ENCODE results near the gene CENPX.

- TF ChIP-seq, protein P1, sequence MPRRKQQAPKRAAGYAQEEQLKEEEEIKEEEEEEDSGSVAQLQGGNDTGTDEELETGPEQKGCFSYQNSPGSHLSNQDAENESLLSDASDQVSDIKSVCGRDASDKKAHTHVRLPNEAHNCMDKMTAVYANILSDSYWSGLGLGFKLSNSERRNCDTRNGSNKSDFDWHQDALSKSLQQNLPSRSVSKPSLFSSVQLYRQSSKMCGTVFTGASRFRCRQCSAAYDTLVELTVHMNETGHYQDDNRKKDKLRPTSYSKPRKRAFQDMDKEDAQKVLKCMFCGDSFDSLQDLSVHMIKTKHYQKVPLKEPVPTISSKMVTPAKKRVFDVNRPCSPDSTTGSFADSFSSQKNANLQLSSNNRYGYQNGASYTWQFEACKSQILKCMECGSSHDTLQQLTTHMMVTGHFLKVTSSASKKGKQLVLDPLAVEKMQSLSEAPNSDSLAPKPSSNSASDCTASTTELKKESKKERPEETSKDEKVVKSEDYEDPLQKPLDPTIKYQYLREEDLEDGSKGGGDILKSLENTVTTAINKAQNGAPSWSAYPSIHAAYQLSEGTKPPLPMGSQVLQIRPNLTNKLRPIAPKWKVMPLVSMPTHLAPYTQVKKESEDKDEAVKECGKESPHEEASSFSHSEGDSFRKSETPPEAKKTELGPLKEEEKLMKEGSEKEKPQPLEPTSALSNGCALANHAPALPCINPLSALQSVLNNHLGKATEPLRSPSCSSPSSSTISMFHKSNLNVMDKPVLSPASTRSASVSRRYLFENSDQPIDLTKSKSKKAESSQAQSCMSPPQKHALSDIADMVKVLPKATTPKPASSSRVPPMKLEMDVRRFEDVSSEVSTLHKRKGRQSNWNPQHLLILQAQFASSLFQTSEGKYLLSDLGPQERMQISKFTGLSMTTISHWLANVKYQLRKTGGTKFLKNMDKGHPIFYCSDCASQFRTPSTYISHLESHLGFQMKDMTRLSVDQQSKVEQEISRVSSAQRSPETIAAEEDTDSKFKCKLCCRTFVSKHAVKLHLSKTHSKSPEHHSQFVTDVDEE (CRISPR knock-in tag; IDR thresholded peaks at IDR 0.05): no peak
- TF ChIP-seq PPARA (CRISPR knock-in tag; IDR thresholded peaks at IDR 0.05; ENCODE audit: borderline replicate concordance): no peak
- TF ChIP-seq RARB (CRISPR knock-in tag; IDR thresholded peaks at IDR 0.05): no peak
These were observed 1.4 kb downstream of the CENPX start for GRCh38 chr17:82021107-82021899.
